GM23338 (cell line): ENCODE measurements around the gene NLRP10. TPM values are rescaled to one million over a fixed set of nuclear protein-coding genes. Genes with fewer than 3 reads are reported as not detected.

ENCODE experiments used
- ATAC-seq: fragments of 200-7000 bp; cut with Tn5 transposase; 3 replicates; pipeline ENCODE4 v1.9.1; 2020
- DNase-seq: peaks from one replicate; pipeline ENCODE4 v3.0.0-alpha.2; 2015; ENCODE audit warnings: low spot score
- H2AFZ ChIP-seq: fragments of 200-600 bp; sonication (generic); 2 replicates; pipeline ENCODE4 v1.8.0; 2016; ENCODE audit warnings: antibody characterized with exemption, mild to moderate bottlenecking, moderate library complexity
- H3F3A ChIP-seq: fragments of 200-600 bp; sonication (generic); replicated peaks from 2 replicates; pipeline ENCODE4 v1.8.0; 2017; ENCODE audit warnings: antibody characterized with exemption, mixed run types, low read depth
- H3K27ac ChIP-seq: fragments of 200-600 bp; sonication (generic); 2 replicates; pipeline ENCODE4 v1.6.1; 2016; ENCODE audit warnings: low read depth
- H3K27me3 ChIP-seq: fragments of 200-600 bp; sonication (generic); 2 replicates; pipeline ENCODE4 v1.8.0; 2016; ENCODE audit warnings: mild to moderate bottlenecking, mixed run types, moderate library complexity; ENCODE audit not compliant: insufficient read depth
- H3K36me3 ChIP-seq: fragments of 200-600 bp; sonication (generic); 2 replicates; pipeline ENCODE4 v1.8.0; 2016; ENCODE audit warnings: mild to moderate bottlenecking; ENCODE audit not compliant: insufficient read depth
- H3K4me1 ChIP-seq: fragments of 200-600 bp; sonication (generic); 2 replicates; pipeline ENCODE4 v1.8.0; 2016; ENCODE audit warnings: mild to moderate bottlenecking, moderate library complexity; ENCODE audit not compliant: insufficient read depth
- H3K4me2 ChIP-seq: fragments of 200-600 bp; sonication (generic); 2 replicates; pipeline ENCODE4 v1.7.1; 2017; ENCODE audit warnings: mixed run types
- H3K4me3 ChIP-seq: fragments of 200-600 bp; sonication (generic); 2 replicates; pipeline ENCODE4 v1.6.1; 2016; ENCODE audit warnings: mixed run types
- H3K79me2 ChIP-seq: fragments of 200-600 bp; sonication (generic); replicated peaks from 2 replicates; pipeline ENCODE4 v1.8.0; 2017; ENCODE audit warnings: mild to moderate bottlenecking; ENCODE audit not compliant: insufficient read depth
- H3K9me2 ChIP-seq: fragments of 200-600 bp; sonication (generic); 2 replicates; pipeline ENCODE4 v1.8.0; 2017; ENCODE audit not compliant: insufficient read depth
- H4K20me1 ChIP-seq: fragments of 200-600 bp; sonication (generic); replicated peaks from 2 replicates; pipeline ENCODE4 v1.8.0; 2017; ENCODE audit warnings: mild to moderate bottlenecking; ENCODE audit not compliant: insufficient read depth
- H3K27ac Mint-ChIP-seq: 2 replicates; pipeline ENCODE4 v1.8.0; 2020; ENCODE audit warnings: inconsistent platforms, mild to moderate bottlenecking, moderate library complexity, mixed read lengths
- H3K27me3 Mint-ChIP-seq: 3 replicates; pipeline ENCODE4 v1.8.0; 2022; ENCODE audit warnings: low read depth, mild to moderate bottlenecking, moderate library complexity, mixed read lengths, inconsistent platforms; ENCODE audit not compliant: insufficient read depth, poor library complexity
- H3K36me3 Mint-ChIP-seq: 3 replicates; pipeline ENCODE4 v1.8.0; 2021; ENCODE audit warnings: low read depth, mild to moderate bottlenecking, inconsistent platforms, moderate library complexity, mixed read lengths
- H3K4me1 Mint-ChIP-seq: 3 replicates; pipeline ENCODE4 v1.8.0; 2020; ENCODE audit warnings: mild to moderate bottlenecking, inconsistent platforms, mixed read lengths
- H3K4me3 Mint-ChIP-seq: 3 replicates; pipeline ENCODE4 v1.8.0; 2021; ENCODE audit warnings: moderate library complexity, mild to moderate bottlenecking, inconsistent platforms, mixed read lengths
- H3K9me3 Mint-ChIP-seq: 3 replicates; pipeline ENCODE4 v1.8.0; 2020; ENCODE audit warnings: moderate library complexity, mild to moderate bottlenecking, inconsistent platforms, mixed read lengths
- CREB1 ChIP-seq: fragments of 250-450 bp; sonication (Bioruptor Pico); IDR thresholded peaks from 2 replicates; pipeline ENCODE4 v1.5.0; 2020; ENCODE audit warnings: low read depth, mild to moderate bottlenecking, moderate library complexity
- EZH2 ChIP-seq: fragments of 200-600 bp; sonication (generic); IDR thresholded peaks from one replicate; pipeline ENCODE4 v1.8.0; 2017; ENCODE audit warnings: antibody characterized with exemption, mild to moderate bottlenecking, low read depth; ENCODE audit not compliant: unreplicated experiment
- EZH2phosphoT487 ChIP-seq: fragments of 200-600 bp; sonication (generic); IDR thresholded peaks from one replicate; pipeline ENCODE4 v1.8.1; 2018; ENCODE audit warnings: antibody characterized with exemption; ENCODE audit not compliant: unreplicated experiment
- JUNB ChIP-seq: IDR thresholded peaks from one replicate; pipeline ENCODE4 v1.6.1; 2016; ENCODE audit warnings: antibody characterized with exemption; ENCODE audit not compliant: unreplicated experiment
- NANOG ChIP-seq: IDR thresholded peaks from 2 replicates; pipeline ENCODE4 v1.6.1; 2016; ENCODE audit warnings: antibody characterized with exemption, borderline replicate concordance
- POLR2AphosphoS5 ChIP-seq: IDR thresholded peaks from 2 replicates; pipeline ENCODE4 v1.6.1; 2016; ENCODE audit warnings: antibody characterized with exemption, low read depth
- STAT1 ChIP-seq: IDR thresholded peaks from one replicate; pipeline ENCODE4 v1.6.1; 2016; ENCODE audit warnings: antibody characterized with exemption; ENCODE audit not compliant: unreplicated experiment
- ZNF114 ChIP-seq: fragments of 250-450 bp; sonication (Bioruptor Pico); IDR thresholded peaks from 2 replicates; pipeline ENCODE4 v1.5.0; 2020; ENCODE audit warnings: mild to moderate bottlenecking, moderate library complexity
- ZNF331 ChIP-seq: fragments of 250-450 bp; sonication (Bioruptor Pico); IDR thresholded peaks from 2 replicates; pipeline ENCODE4 v1.5.0; 2020; ENCODE audit warnings: low read depth, mild to moderate bottlenecking, moderate library complexity
- polyA plus RNA-seq: library from polyadenylated mRNA; unstranded; fragments of >200 nt; fragmentation: Nextera tagmentation; extraction: Ambion mirVana; gene quantifications from 2 replicates; pipeline ENCODE4 v1.2.1, GENCODE V29; 2016
- total RNA-seq: library from RNA; depleted of rRNA; stranded (reverse); fragments of >200 nt; shearing (Covaris generic); gene quantifications from 2 replicates; pipeline ENCODE4 v1.2.3, GENCODE V29; 2014
- TF ChIP-seq, protein P1 (sequence below): fragments of 250-450 bp; sonication (Bioruptor Pico); IDR thresholded peaks from 2 replicates; pipeline ENCODE4 v1.5.0; 2020; ENCODE audit warnings: mild to moderate bottlenecking, moderate library complexity
- TF ChIP-seq, protein P2 (sequence below): IDR thresholded peaks from one replicate; pipeline ENCODE4 v1.6.1; 2018; ENCODE audit warnings: antibody characterized with exemption; ENCODE audit not compliant: unreplicated experiment
- TF ChIP-seq, protein P3 (sequence below): IDR thresholded peaks from 2 replicates; pipeline ENCODE4 v1.6.1; 2016; ENCODE audit warnings: antibody characterized with exemption
- TF ChIP-seq, protein P4 (sequence below), 2 experiments: fragments of 200-600 bp in 1 of 2; sonication (generic) in 1 of 2; conservative IDR thresholded peaks; 2 replicates each; pipeline versions ENCODE4 v1.5.1 to v1.6.1; 2016 to 2017; ENCODE audit warnings: antibody characterized with exemption in 2 of 2, low read depth in 2 of 2, mild to moderate bottlenecking in 2 of 2, moderate library complexity in 1 of 2

NLRP10 gene
- total and polyA plus RNA-seq, 2 experiments from 2014 or later: 1.1 to 4.3 TPM

DNA sequence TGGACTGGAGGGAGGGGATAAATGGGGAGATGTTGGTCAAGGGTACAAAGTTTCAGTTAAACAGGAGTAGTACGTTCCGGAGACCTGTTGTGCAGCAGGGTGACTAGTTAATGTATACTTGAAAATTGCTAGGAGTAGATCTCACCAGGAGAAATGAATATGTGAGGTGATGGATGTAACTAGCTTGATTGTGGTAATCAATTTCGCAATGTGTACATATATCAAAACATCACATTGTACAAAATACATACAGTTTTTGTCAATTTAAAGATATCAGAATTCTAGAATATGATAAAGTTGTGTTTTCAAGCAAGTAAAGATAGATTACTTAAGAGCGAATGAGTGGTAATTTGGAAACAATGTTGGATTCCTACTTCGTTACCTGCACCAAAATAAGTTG is 35.1 kb upstream of the NLRP10 start (continued):
- TF ChIP-seq, protein P1, sequence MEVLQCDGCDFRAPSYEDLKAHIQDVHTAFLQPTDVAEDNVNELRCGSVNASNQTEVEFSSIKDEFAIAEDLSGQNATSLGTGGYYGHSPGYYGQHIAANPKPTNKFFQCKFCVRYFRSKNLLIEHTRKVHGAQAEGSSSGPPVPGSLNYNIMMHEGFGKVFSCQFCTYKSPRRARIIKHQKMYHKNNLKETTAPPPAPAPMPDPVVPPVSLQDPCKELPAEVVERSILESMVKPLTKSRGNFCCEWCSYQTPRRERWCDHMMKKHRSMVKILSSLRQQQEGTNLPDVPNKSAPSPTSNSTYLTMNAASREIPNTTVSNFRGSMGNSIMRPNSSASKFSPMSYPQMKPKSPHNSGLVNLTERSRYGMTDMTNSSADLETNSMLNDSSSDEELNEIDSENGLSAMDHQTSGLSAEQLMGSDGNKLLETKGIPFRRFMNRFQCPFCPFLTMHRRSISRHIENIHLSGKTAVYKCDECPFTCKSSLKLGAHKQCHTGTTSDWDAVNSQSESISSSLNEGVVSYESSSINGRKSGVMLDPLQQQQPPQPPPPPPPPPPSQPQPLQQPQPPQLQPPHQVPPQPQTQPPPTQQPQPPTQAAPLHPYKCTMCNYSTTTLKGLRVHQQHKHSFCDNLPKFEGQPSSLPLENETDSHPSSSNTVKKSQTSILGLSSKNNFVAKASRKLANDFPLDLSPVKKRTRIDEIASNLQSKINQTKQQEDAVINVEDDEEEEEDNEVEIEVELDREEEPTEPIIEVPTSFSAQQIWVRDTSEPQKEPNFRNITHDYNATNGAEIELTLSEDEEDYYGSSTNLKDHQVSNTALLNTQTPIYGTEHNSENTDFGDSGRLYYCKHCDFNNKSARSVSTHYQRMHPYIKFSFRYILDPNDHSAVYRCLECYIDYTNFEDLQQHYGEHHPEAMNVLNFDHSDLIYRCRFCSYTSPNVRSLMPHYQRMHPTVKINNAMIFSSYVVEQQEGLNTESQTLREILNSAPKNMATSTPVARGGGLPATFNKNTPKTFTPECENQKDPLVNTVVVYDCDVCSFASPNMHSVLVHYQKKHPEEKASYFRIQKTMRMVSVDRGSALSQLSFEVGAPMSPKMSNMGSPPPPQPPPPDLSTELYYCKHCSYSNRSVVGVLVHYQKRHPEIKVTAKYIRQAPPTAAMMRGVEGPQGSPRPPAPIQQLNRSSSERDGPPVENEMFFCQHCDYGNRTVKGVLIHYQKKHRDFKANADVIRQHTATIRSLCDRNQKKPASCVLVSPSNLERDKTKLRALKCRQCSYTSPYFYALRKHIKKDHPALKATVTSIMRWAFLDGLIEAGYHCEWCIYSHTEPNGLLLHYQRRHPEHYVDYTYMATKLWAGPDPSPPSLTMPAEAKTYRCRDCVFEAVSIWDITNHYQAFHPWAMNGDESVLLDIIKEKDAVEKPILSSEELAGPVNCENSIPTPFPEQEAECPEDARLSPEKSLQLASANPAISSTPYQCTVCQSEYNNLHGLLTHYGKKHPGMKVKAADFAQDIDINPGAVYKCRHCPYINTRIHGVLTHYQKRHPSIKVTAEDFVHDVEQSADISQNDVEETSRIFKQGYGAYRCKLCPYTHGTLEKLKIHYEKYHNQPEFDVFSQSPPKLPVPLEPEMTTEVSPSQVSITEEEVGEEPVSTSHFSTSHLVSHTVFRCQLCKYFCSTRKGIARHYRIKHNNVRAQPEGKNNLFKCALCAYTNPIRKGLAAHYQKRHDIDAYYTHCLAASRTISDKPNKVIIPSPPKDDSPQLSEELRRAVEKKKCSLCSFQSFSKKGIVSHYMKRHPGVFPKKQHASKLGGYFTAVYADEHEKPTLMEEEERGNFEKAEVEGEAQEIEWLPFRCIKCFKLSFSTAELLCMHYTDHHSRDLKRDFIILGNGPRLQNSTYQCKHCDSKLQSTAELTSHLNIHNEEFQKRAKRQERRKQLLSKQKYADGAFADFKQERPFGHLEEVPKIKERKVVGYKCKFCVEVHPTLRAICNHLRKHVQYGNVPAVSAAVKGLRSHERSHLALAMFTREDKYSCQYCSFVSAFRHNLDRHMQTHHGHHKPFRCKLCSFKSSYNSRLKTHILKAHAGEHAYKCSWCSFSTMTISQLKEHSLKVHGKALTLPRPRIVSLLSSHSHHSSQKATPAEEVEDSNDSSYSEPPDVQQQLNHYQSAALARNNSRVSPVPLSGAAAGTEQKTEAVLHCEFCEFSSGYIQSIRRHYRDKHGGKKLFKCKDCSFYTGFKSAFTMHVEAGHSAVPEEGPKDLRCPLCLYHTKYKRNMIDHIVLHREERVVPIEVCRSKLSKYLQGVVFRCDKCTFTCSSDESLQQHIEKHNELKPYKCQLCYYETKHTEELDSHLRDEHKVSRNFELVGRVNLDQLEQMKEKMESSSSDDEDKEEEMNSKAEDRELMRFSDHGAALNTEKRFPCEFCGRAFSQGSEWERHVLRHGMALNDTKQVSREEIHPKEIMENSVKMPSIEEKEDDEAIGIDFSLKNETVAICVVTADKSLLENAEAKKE: no peak

DNA sequence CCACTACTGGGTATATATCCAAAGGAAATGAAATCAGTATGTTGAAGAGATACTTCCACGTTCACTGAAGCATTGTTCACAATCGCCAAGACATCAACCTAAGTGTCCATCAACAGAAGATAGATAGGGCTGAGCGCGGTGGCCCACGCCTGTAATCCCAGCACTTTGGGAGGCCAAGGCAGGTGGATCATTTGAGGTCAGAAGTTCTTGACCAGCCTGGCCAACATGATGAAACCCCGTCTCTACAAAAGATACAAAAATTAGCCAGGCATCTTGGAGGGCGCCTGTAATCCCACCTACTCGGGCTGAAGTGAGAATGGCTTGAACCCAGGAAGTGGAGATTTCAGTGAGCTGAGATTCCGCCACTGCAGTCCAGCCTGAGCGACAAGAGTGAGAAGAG is 34.5 kb upstream of the NLRP10 start:
- Histone ChIP-seq H3K4me2 (no peak overlapping the region), H3K79me2 (no peaks in the 10 kb centered on the region), H2AFZ (no peak overlapping the region), H3F3A (peaks cover 11% of the 10 kb centered on the region; the same call in 1 of the 2 replicates), H3K27me3 (no peaks in the 10 kb centered on the region), H3K4me1 (no peaks in the 10 kb centered on the region), H3K4me3 (no peak overlapping the region), H3K27ac (0 out of 2 replicates have a peak overlapping the region, but pooled peaks have one; percentile 27), H3K9me2 (no peaks in the 10 kb centered on the region), H4K20me1 (0 out of 2 replicates have a peak, but pooled peaks cover 4% of the 10 kb centered on the region), H3K36me3 (peaks cover 34% of the 10 kb centered on the region)
- H3K36me3 Mint-ChIP-seq: peaks cover 38% of the 10 kb centered on the region
- ATAC-seq: no peak
- no peaks in the 10 kb centered on the region; the same call in 2 of the 3 replicates for H3K9me3 Mint-ChIP-seq
- no peaks in the 10 kb centered on the region for H3K4me1 Mint-ChIP-seq
- no peak overlapping the region for H3K27ac Mint-ChIP-seq
- H3K27me3 Mint-ChIP-seq: peaks cover 7% of the 10 kb centered on the region
- no peak overlapping the region for H3K4me3 Mint-ChIP-seq
- no peak for DNase-seq
- no peak for TF ChIP-seq EZH2
- TF ChIP-seq, protein P2, sequence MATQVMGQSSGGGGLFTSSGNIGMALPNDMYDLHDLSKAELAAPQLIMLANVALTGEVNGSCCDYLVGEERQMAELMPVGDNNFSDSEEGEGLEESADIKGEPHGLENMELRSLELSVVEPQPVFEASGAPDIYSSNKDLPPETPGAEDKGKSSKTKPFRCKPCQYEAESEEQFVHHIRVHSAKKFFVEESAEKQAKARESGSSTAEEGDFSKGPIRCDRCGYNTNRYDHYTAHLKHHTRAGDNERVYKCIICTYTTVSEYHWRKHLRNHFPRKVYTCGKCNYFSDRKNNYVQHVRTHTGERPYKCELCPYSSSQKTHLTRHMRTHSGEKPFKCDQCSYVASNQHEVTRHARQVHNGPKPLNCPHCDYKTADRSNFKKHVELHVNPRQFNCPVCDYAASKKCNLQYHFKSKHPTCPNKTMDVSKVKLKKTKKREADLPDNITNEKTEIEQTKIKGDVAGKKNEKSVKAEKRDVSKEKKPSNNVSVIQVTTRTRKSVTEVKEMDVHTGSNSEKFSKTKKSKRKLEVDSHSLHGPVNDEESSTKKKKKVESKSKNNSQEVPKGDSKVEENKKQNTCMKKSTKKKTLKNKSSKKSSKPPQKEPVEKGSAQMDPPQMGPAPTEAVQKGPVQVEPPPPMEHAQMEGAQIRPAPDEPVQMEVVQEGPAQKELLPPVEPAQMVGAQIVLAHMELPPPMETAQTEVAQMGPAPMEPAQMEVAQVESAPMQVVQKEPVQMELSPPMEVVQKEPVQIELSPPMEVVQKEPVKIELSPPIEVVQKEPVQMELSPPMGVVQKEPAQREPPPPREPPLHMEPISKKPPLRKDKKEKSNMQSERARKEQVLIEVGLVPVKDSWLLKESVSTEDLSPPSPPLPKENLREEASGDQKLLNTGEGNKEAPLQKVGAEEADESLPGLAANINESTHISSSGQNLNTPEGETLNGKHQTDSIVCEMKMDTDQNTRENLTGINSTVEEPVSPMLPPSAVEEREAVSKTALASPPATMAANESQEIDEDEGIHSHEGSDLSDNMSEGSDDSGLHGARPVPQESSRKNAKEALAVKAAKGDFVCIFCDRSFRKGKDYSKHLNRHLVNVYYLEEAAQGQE: no peak
- no peak for TF ChIP-seq STAT1
- TF ChIP-seq ZNF331 (CRISPR knock-in tag): no peak
- no peak for TF ChIP-seq JUNB
- no peak for TF ChIP-seq EZH2phosphoT487
- no peak for TF ChIP-seq ZNF114 (CRISPR knock-in tag)
- TF ChIP-seq, protein P3, sequence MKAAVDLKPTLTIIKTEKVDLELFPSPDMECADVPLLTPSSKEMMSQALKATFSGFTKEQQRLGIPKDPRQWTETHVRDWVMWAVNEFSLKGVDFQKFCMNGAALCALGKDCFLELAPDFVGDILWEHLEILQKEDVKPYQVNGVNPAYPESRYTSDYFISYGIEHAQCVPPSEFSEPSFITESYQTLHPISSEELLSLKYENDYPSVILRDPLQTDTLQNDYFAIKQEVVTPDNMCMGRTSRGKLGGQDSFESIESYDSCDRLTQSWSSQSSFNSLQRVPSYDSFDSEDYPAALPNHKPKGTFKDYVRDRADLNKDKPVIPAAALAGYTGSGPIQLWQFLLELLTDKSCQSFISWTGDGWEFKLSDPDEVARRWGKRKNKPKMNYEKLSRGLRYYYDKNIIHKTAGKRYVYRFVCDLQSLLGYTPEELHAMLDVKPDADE: no peak
- TF ChIP-seq, protein P4, sequence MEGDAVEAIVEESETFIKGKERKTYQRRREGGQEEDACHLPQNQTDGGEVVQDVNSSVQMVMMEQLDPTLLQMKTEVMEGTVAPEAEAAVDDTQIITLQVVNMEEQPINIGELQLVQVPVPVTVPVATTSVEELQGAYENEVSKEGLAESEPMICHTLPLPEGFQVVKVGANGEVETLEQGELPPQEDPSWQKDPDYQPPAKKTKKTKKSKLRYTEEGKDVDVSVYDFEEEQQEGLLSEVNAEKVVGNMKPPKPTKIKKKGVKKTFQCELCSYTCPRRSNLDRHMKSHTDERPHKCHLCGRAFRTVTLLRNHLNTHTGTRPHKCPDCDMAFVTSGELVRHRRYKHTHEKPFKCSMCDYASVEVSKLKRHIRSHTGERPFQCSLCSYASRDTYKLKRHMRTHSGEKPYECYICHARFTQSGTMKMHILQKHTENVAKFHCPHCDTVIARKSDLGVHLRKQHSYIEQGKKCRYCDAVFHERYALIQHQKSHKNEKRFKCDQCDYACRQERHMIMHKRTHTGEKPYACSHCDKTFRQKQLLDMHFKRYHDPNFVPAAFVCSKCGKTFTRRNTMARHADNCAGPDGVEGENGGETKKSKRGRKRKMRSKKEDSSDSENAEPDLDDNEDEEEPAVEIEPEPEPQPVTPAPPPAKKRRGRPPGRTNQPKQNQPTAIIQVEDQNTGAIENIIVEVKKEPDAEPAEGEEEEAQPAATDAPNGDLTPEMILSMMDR (conservative IDR thresholded peaks at IDR 0.05; ENCODE audit: low read depth in 2 of 2): no peak
- no peak for TF ChIP-seq CREB1 (CRISPR knock-in tag)
- TF ChIP-seq POLR2AphosphoS5: no peak
- TF ChIP-seq NANOG: no peak
